Osteocyte (in vitro differentiated cells): Measurements from ENCODE around the gene SPSB3. TPM values are rescaled to one million over a fixed set of nuclear protein-coding genes. Genes with fewer than 3 reads are reported as not detected.
A peak's percentile ranks its signal among the peaks of the same experiment; 100 is the strongest.

Experiments
- DNase-seq: peaks from one replicate; pipeline ENCODE4 v3.0.0; 2021; ENCODE audit warnings: mixed read lengths; ENCODE audit not compliant: unreplicated experiment; ENCODE audit errors: extremely low spot score
- H3K27ac Mint-ChIP-seq: one replicate; pipeline ENCODE4 v1.8.0; 2021; ENCODE audit warnings: mild to moderate bottlenecking, mixed read lengths; ENCODE audit not compliant: unreplicated experiment
- H3K27me3 Mint-ChIP-seq: one replicate; pipeline ENCODE4 v1.8.0; 2021; ENCODE audit warnings: mixed read lengths; ENCODE audit not compliant: unreplicated experiment
- H3K36me3 Mint-ChIP-seq: one replicate; pipeline ENCODE4 v1.8.0; 2021; ENCODE audit warnings: mixed read lengths; ENCODE audit not compliant: unreplicated experiment
- H3K4me1 Mint-ChIP-seq: one replicate; pipeline ENCODE4 v1.8.0; 2021; ENCODE audit warnings: mixed read lengths; ENCODE audit not compliant: unreplicated experiment
- H3K4me3 Mint-ChIP-seq: one replicate; pipeline ENCODE4 v1.8.0; 2021; ENCODE audit warnings: mild to moderate bottlenecking, moderate library complexity, mixed read lengths; ENCODE audit not compliant: unreplicated experiment
- H3K9me3 Mint-ChIP-seq: one replicate; pipeline ENCODE4 v1.8.0; 2021; ENCODE audit warnings: mixed read lengths; ENCODE audit not compliant: unreplicated experiment
- total RNA-seq: library from RNA; stranded (reverse); gene quantifications from 2 replicates; pipeline ENCODE4 v1.2.1, GENCODE V29; 2021
- TF ChIP-seq, protein P1 (sequence below): fragments of 200-600 bp; sonication (generic); IDR thresholded peaks from 2 replicates; pipeline ENCODE4 v1.5.0; 2021; ENCODE audit warnings: antibody characterized with exemption, mild to moderate bottlenecking, moderate library complexity

SPSB3 gene
- total RNA-seq, 1 donor from 2014 or later: 53.4 TPM

DNA sequence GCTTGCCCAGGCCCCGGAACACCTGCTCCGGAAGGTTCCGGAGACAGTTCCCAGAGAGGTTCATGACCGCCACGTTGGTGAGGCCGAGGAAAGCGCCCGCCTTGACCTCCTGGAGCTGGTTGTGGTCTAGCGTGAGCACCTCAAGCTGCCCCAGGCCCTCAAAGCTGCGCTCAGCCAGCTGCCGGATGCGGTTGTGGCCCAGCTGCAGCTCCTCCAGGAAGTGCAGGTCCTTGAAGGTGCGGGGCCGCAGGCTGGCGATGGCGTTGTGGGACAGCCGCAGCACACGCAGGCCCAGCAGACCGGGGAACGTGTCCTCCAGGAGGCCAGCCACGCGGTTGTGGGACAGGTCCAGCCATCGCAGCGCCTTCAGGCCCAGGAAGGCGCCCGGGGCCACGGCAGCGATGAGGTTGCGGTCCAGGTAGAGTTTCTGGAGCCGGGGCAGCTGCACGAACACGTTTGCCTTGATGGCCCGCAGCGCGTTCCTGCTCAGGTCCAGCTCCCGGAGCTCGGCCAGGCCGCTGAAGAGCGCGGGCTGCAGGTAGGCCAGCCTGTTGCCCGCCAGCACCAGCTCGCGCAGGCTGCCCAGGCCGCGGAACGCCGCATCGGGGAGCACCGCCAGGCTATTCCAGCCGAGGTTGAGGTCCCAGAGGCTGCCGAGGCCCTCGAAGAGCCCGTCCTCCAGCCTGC lies 9.0 kb upstream of the SPSB3 start:
- TF ChIP-seq, protein P1, sequence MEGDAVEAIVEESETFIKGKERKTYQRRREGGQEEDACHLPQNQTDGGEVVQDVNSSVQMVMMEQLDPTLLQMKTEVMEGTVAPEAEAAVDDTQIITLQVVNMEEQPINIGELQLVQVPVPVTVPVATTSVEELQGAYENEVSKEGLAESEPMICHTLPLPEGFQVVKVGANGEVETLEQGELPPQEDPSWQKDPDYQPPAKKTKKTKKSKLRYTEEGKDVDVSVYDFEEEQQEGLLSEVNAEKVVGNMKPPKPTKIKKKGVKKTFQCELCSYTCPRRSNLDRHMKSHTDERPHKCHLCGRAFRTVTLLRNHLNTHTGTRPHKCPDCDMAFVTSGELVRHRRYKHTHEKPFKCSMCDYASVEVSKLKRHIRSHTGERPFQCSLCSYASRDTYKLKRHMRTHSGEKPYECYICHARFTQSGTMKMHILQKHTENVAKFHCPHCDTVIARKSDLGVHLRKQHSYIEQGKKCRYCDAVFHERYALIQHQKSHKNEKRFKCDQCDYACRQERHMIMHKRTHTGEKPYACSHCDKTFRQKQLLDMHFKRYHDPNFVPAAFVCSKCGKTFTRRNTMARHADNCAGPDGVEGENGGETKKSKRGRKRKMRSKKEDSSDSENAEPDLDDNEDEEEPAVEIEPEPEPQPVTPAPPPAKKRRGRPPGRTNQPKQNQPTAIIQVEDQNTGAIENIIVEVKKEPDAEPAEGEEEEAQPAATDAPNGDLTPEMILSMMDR: no peak
- peaks cover 5% of the 10 kb centered on the region for H3K36me3 Mint-ChIP-seq
- no peaks in the 10 kb centered on the region for H3K27me3 Mint-ChIP-seq
- no peak overlapping the region for H3K27ac Mint-ChIP-seq
- H3K4me1 Mint-ChIP-seq: no peaks in the 10 kb centered on the region
- no peaks in the 10 kb centered on the region for H3K9me3 Mint-ChIP-seq
- no peak overlapping the region for H3K4me3 Mint-ChIP-seq
- peak; percentile 83 for DNase-seq

DNA sequence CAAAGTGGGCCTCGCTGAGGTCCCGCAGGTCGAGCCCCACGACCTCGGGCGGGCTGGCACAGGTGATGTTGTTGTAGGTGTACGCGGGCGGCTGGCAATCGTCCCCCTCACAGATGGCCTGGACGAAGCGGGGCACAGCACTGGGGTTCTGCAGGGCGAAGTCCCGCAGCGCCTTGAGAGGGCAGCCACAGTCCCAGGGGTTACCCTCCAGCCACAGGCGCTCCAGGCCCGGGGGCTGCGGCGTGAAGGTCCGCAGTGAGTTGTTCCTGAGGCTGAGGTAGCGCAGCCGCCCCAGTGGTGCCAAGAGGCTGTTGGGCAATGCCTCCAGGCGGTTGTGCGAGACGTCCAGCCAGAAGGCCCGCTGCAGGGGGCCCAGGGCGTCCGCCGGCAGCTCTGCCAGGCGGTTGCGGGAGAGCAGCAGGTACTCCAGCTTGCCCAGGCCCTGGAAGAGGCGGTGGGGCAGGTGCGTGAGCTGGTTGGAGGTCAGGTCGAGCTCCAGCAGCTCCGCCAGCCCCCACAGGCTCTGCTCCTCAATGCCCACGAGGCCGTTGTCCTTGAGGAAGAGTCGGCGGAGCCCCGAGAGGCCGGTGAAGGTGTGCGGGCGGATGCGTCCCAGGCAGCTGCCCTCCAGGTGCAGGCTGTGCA lies 8.4 kb upstream of the SPSB3 start:
- H3K9me3 Mint-ChIP-seq: no peaks in the 10 kb centered on the region
- no peak overlapping the region for H3K4me3 Mint-ChIP-seq
- DNase-seq: peak; percentile 84
- TF ChIP-seq, protein P1: no peak
- no peaks in the 10 kb centered on the region for H3K27me3 Mint-ChIP-seq
- H3K27ac Mint-ChIP-seq: no peak overlapping the region
- H3K36me3 Mint-ChIP-seq: peaks cover 5% of the 10 kb centered on the region
- H3K4me1 Mint-ChIP-seq: no peaks in the 10 kb centered on the region

DNA sequence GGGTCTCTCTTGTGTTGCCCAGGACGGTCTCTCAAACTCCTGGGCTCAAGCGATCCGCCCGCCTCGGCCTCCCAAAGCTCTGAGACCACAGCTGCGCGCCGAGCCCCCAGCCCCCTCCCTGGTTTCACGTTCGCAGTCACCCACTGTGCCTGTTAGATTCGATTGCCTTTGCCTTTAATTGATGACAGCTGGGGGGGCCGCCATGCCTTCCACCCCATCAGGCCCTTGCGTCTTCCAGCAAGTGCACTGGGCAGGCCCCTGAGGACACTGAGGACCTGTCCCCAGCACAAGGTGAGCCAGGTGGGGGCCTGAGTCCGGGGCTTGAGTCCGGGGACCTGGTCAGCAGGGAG lies 7.9 kb upstream of the SPSB3 start:
- Mint-ChIP-seq H3K27ac (no peak overlapping the region), H3K36me3 (peaks cover 5% of the 10 kb centered on the region), H3K9me3 (no peaks in the 10 kb centered on the region), H3K4me3 (no peak overlapping the region), H3K4me1 (no peaks in the 10 kb centered on the region), H3K27me3 (no peaks in the 10 kb centered on the region)
- no peak for DNase-seq
- TF ChIP-seq, protein P1: no peak

DNA sequence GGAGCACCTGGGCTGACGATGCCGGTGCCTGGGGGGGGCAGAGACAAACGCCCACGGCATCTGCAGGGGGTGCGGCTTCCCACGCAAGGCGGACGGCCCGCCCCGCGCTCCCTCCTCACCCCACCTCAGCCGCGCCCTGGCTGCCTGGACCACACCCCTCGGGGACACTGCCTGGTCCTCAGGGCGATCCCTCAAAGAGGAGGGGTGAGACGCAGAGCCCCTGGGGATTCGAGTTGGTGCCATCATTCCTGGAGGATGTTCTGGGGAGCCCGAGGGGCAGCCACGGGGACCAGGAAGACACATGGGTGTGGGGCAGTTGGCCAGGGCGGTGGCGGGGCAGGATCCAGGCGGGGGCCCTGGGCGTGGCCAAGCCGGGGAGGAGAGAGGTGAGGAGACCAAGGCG lies 7.3 kb upstream of the SPSB3 start:
- Mint-ChIP-seq H3K9me3 (no peaks in the 10 kb centered on the region), H3K27me3 (no peaks in the 10 kb centered on the region), H3K36me3 (peaks cover 5% of the 10 kb centered on the region), H3K4me1 (peaks cover 3% of the 10 kb centered on the region), H3K27ac (no peak overlapping the region), H3K4me3 (no peak overlapping the region)
- DNase-seq: no peak
- TF ChIP-seq, protein P1: no peak

DNA sequence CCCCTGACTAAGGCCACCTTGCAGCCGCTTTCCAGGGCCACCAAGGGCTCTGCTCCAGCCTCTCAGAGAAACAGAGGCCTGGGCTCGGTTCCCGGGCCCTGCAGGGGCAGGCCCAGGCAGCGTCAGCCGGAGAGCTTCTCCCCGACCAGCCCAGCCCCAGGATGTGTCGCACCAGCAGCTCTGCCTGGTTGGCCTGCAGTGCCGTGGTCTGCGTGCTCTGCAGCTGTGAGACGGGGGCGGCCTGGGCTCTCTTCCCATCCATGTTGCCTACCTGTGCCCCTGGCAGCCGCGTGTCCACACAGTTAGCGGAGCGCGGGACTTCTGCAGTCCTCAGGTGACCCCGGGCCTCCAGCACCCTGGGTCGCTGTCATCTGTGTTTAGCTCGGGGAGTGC lies 6.3 kb upstream of the SPSB3 start:
- Mint-ChIP-seq H3K4me1 (peaks cover 6% of the 10 kb centered on the region), H3K9me3 (no peaks in the 10 kb centered on the region), H3K27me3 (no peaks in the 10 kb centered on the region), H3K4me3 (no peak overlapping the region), H3K36me3 (peaks cover 5% of the 10 kb centered on the region), H3K27ac (no peak overlapping the region)
- DNase-seq: no peak
- TF ChIP-seq, protein P1: no peak
